NT2/D1 (cell line): ENCODE measurements around the gene RBBP4.
"Not testable (repeated sequence)": the region's sequence is repeated elsewhere in the genome, so short reads cannot be mapped to it uniquely, and the experiment has no call there.

ENCODE experiments used
- DNase-seq: peaks from one replicate; pipeline ENCODE4 v3.0.0-alpha.2; 2011; ENCODE audit warnings: low read depth, low spot score
- H3K27me3 ChIP-seq: 2 replicates; pipeline ENCODE4 v1.6.0; 2011; ENCODE audit warnings: mild to moderate bottlenecking; ENCODE audit not compliant: insufficient read length, insufficient read depth
- H3K36me3 ChIP-seq: 2 replicates; pipeline ENCODE4 v1.6.1; 2011; ENCODE audit warnings: mild to moderate bottlenecking, low read length, mixed read lengths; ENCODE audit not compliant: insufficient read depth, insufficient read length
- H3K4me1 ChIP-seq: 2 replicates; pipeline ENCODE4 v1.5.1; 2011; ENCODE audit not compliant: insufficient read depth, insufficient read length
- H3K4me3 ChIP-seq: 2 replicates; pipeline ENCODE4 v1.5.1; 2011; ENCODE audit warnings: low read depth; ENCODE audit not compliant: insufficient read length
- H3K9ac ChIP-seq: 2 replicates; pipeline ENCODE4 v1.6.0; 2011; ENCODE audit warnings: low read depth; ENCODE audit not compliant: insufficient read length
- H3K9me3 ChIP-seq: 2 replicates; pipeline ENCODE4 v1.5.1; 2011; ENCODE audit warnings: mild to moderate bottlenecking, low read length; ENCODE audit not compliant: insufficient read depth
- SUZ12 ChIP-seq: IDR thresholded peaks from 2 replicates; pipeline ENCODE4 v1.6.1; 2011; ENCODE audit not compliant: insufficient read length, insufficient read depth; ENCODE audit errors: extremely low read depth
- YY1 ChIP-seq: IDR thresholded peaks from 2 replicates; pipeline ENCODE4 v1.6.1; 2011; ENCODE audit not compliant: insufficient read length, insufficient read depth
- ZNF274 ChIP-seq: IDR thresholded peaks from 2 replicates; pipeline ENCODE4 v1.6.1; 2011; ENCODE audit warnings: mild to moderate bottlenecking, low read depth, low read length

Gene RBBP4

GRCh38 chr1:32632829-32633228 lies 18.2 kb upstream of the RBBP4 start:
- no peak for TF ChIP-seq SUZ12
- TF ChIP-seq ZNF274 = no peak
- no peak for TF ChIP-seq YY1
- Histone ChIP-seq H3K9ac (no peak overlapping the region), H3K4me1 (peaks cover 4% of the 10 kb centered on the region), H3K36me3 (peaks cover 72% of the 10 kb centered on the region), H3K27me3 (no peaks in the 10 kb centered on the region), H3K4me3 (no peak overlapping the region), H3K9me3 (no peaks in the 10 kb centered on the region)
- no peak for DNase-seq

DNA sequence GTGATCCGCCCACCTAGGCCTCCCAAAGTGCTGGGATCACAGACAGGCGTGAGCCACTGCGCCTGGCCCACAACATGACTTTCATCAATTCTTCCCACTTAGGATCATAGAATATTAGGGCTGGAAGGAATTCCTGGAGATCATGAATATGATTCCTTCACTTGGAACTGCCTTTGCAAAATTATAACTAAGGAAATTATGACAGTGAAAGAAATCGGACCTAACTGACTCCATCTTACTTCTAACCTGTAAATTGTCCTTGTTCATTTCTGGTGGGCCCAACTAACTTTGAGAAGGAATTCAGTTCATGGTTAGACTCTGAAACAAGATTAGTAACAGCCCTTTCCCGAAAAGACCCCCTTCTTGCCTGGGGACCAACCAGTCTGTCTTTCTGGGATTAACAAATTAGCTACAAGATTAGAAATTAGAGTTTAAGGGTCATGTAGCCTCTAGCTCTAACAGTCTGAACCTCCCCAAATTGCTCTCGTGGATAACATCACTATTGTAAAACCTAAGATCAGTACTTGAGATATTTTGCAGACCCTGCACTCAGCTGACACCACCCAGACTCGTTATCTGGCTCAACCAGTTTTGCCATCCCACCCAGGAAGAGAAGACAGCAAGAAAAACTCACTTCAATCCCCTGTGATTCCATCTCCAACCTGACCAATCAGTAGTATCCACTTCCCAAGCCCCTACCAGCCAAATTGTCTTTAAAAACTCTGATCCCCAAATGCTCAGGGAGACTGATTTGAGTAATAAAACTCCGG lies 15.3 kb upstream of the RBBP4 start:
- no peak for TF ChIP-seq SUZ12
- no peak for TF ChIP-seq YY1
- no peak for TF ChIP-seq ZNF274
- Histone ChIP-seq H3K4me1 (peaks cover 7% of the 10 kb centered on the region), H3K27me3 (no peaks in the 10 kb centered on the region), H3K36me3 (peaks cover 65% of the 10 kb centered on the region), H3K9ac (no peak overlapping the region), H3K9me3 (no peaks in the 10 kb centered on the region), H3K4me3 (no peak overlapping the region)
- no peak for DNase-seq

- H3K4me3 ChIP-seq = no peak overlapping the region
- H3K9me3 ChIP-seq = no peaks in the 10 kb centered on the region
- no peak overlapping the region for H3K9ac ChIP-seq
- peaks cover 7% of the 10 kb centered on the region for H3K4me1 ChIP-seq
- peak; percentile 54 for DNase-seq
- H3K36me3 ChIP-seq = peaks cover 53% of the 10 kb centered on the region
- no peaks in the 10 kb centered on the region for H3K27me3 ChIP-seq
- no peak for TF ChIP-seq SUZ12
- TF ChIP-seq YY1 = no peak
Measured at GRCh38 chr1:32636914-32637645, 13.9 kb upstream of the RBBP4 start.

DNA sequence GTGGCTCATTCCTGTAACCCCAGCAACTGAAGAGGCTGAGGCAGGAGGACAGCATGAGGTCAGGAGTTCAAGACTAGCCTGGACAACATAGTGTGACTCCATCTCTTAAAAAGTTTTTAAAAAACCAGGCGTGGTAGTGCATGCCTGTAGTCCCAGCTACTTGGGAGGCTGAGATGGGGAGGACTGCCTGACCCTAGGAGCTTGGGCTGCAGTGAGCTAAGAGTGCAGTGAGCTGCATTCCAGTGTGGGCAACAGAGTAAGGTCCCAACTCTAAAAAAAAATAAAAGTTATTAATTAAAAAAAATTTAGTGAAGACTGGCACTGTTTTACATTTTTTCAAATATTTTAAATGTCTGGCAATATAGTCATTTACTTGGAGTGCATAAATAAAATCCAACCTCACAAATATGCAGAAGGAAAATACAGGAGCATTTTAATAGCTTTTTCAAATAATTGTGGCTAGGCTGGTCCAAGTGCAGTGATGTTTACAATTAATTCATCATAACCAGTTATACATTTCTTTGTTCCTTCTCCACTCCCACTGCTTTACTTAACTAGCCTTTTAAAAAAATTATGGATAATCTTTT lies 11.4 kb upstream of the RBBP4 start:
- TF ChIP-seq YY1 = no peak
- no peak for TF ChIP-seq ZNF274
- no peak for TF ChIP-seq SUZ12
- H3K4me3 ChIP-seq = no peak overlapping the region
- DNase-seq = no peak
- H3K36me3 ChIP-seq = peaks cover 38% of the 10 kb centered on the region
- peaks cover 7% of the 10 kb centered on the region for H3K4me1 ChIP-seq
- no peaks in the 10 kb centered on the region for H3K9me3 ChIP-seq
- no peaks in the 10 kb centered on the region for H3K27me3 ChIP-seq
- no peak overlapping the region for H3K9ac ChIP-seq

GRCh38 chr1:32642292-32642827 lies 8.6 kb upstream of the RBBP4 start:
- H3K36me3 ChIP-seq = peaks cover 40% of the 10 kb centered on the region

GRCh38 chr1:32644426-32644825 lies 6.6 kb upstream of the RBBP4 start:
- peaks cover 3% of the 10 kb centered on the region for H3K4me1 ChIP-seq

More at GRCh38 chr1:32642292-32642827, 8.6 kb upstream of the RBBP4 start:
- H3K4me3 ChIP-seq, H3K9ac ChIP-seq, H3K9me3 ChIP-seq, H3K4me1 ChIP-seq, H3K27me3 ChIP-seq: not testable (repeated sequence)
- DNase-seq = peak; percentile 70

More at GRCh38 chr1:32644426-32644825, 6.6 kb upstream of the RBBP4 start:
- H3K4me3 ChIP-seq = no peak overlapping the region
- TF ChIP-seq ZNF274 = no peak
- no peak for TF ChIP-seq SUZ12
- no peak for TF ChIP-seq YY1
- DNase-seq = no peak
- H3K9me3 ChIP-seq = no peaks in the 10 kb centered on the region
- peaks cover 39% of the 10 kb centered on the region for H3K36me3 ChIP-seq
- no peak overlapping the region for H3K9ac ChIP-seq
- no peaks in the 10 kb centered on the region for H3K27me3 ChIP-seq
